Activated T-helper 1 cell treated with anti-CD3 and anti-CD28 coated beads, Interleukin-12 subunit alpha, Interleukin-12 subunit beta, Interleukin-2, Interleukin-4 antibody, amounts not matched to agents 30 ng/mL and 10 ng/mL and 1 ng/mL, durations not matched to agents 14 hours and 24 hours and 36 hours (primary cell): Measurements from ENCODE around the gene CCDC70. TPM values are rescaled to one million over a fixed set of nuclear protein-coding genes. Genes with fewer than 3 reads are reported as not detected.

Experiments used
- DNase-seq: peaks from one replicate; pipeline ENCODE4 v3.0.0; 2021; ENCODE audit warnings: low spot score
- H3K27ac Mint-ChIP-seq: one replicate; pipeline ENCODE4 v1.8.0; 2021; ENCODE audit warnings: mild to moderate bottlenecking, mixed read lengths
- H3K27me3 Mint-ChIP-seq: one replicate; pipeline ENCODE4 v1.8.0; 2022; ENCODE audit warnings: mild to moderate bottlenecking, moderate library complexity, mixed read lengths; ENCODE audit not compliant: insufficient read depth
- H3K36me3 Mint-ChIP-seq: one replicate; pipeline ENCODE4 v1.8.0; 2021; ENCODE audit warnings: low read depth, mixed read lengths
- H3K4me1 Mint-ChIP-seq: one replicate; pipeline ENCODE4 v1.8.0; 2021; ENCODE audit warnings: low read depth, mixed read lengths
- H3K4me3 Mint-ChIP-seq: one replicate; pipeline ENCODE4 v1.8.0; 2021; ENCODE audit warnings: mild to moderate bottlenecking, moderate library complexity, mixed read lengths
- H3K9me3 Mint-ChIP-seq: one replicate; pipeline ENCODE4 v1.8.0; 2021; ENCODE audit warnings: mixed read lengths
- intact Hi-C: fragments of 100-400 bp; cut with micrococcal nuclease; formaldehyde crosslinking; loops from one replicate; pipeline ENCODE4 v1.15.1; 2024
- total RNA-seq: library from RNA; stranded (reverse); gene quantifications from 2 replicates; pipeline ENCODE4 v1.2.3, GENCODE V29; 2022

The CCDC70 gene
- not detected in 2 replicates for total RNA-seq

- Mint-ChIP-seq H3K4me3 (no peak within 1 kb of the TSS), H3K4me1 (peaks cover 7% of the 10 kb centered on the region), H3K27ac (no peak within 1 kb of the TSS), H3K27me3 (peaks cover 6% of the 10 kb centered on the region), H3K9me3 (no peaks in the 10 kb centered on the region), H3K36me3 (no peaks in the 10 kb centered on the region)
- DNase-seq: no peak
- intact Hi-C loops: no loop called here
Measured at GRCh38 chr13:51861723-51862300, at the start of gene CCDC70. Gene CCDC70 (plus strand): TSS chr13:51861969. CDS start chr13:51865412, 3,443 bp downstream.

- Mint-ChIP-seq H3K4me1 (peaks cover 43% of the 10 kb centered on the region), H3K27me3 (peaks cover 3% of the 10 kb centered on the region), H3K27ac (no peak overlapping the region), H3K4me3 (no peak overlapping the region), H3K9me3 (no peaks in the 10 kb centered on the region), H3K36me3 (no peaks in the 10 kb centered on the region)
- DNase-seq: no peak
- intact Hi-C loops: loop anchor here (2.0 kb wide), 1 partner anchor 199 kb away; the partner anchor contains the start of gene ALG11
Measured at GRCh38 chr13:51814071-51814470, 47.7 kb upstream of the CCDC70 start.

GRCh38 chr13:51814825-51815650 is 46.7 kb upstream of the CCDC70 start:
- no peaks in the 10 kb centered on the region for H3K9me3 Mint-ChIP-seq
- H3K4me1 Mint-ChIP-seq: peaks cover 52% of the 10 kb centered on the region
- H3K27me3 Mint-ChIP-seq: peaks cover 3% of the 10 kb centered on the region
- no peak overlapping the region for H3K27ac Mint-ChIP-seq
- no peaks in the 10 kb centered on the region for H3K36me3 Mint-ChIP-seq
- H3K4me3 Mint-ChIP-seq: peak overlapping the region; percentile 37
- DNase-seq: peak; percentile 66
- intact Hi-C loops: loop anchor here (1.0 to 5.0 kb wide), 9 partner anchors 10 to 386 kb away; partner anchors contain the start of genes ALG11, NEK5 and TMEM272

- Mint-ChIP-seq H3K36me3 (no peaks in the 10 kb centered on the region), H3K4me1 (peaks cover 61% of the 10 kb centered on the region), H3K4me3 (no peak overlapping the region), H3K9me3 (no peaks in the 10 kb centered on the region), H3K27me3 (peaks cover 3% of the 10 kb centered on the region), H3K27ac (no peak overlapping the region)
- DNase-seq: no peak
- intact Hi-C loops: loop anchor here (1.0 to 5.0 kb wide), 9 partner anchors 9 to 385 kb away; partner anchors contain the start of genes ALG11, NEK5 and TMEM272
Measured at GRCh38 chr13:51815848-51816247, 45.9 kb upstream of the CCDC70 start.

- no peaks in the 10 kb centered on the region for H3K36me3 Mint-ChIP-seq
- no peaks in the 10 kb centered on the region for H3K9me3 Mint-ChIP-seq
- H3K4me3 Mint-ChIP-seq: no peak overlapping the region
- peak overlapping the region; percentile 42 for H3K27ac Mint-ChIP-seq
- intact Hi-C loops: loop anchor here (5.0 kb wide), 2 partner anchors 311 to 376 kb away; partner anchors contain the start of gene NEK5
- no peak for DNase-seq
- H3K4me1 Mint-ChIP-seq: peaks cover 65% of the 10 kb centered on the region
- peaks cover 3% of the 10 kb centered on the region for H3K27me3 Mint-ChIP-seq
Measured at GRCh38 chr13:51816604-51817249, 45.0 kb upstream of the CCDC70 start.

GRCh38 chr13:51817717-51818116 is 44.1 kb upstream of the CCDC70 start:
- intact Hi-C loops: loop anchor here (5.0 kb wide), 2 partner anchors 310 to 375 kb away; partner anchors contain the start of gene NEK5
- Mint-ChIP-seq H3K4me3 (no peak overlapping the region), H3K9me3 (no peaks in the 10 kb centered on the region), H3K4me1 (peaks cover 70% of the 10 kb centered on the region), H3K27ac (peak overlapping the region; percentile 46), H3K27me3 (peaks cover 3% of the 10 kb centered on the region), H3K36me3 (no peaks in the 10 kb centered on the region)
- no peak for DNase-seq

GRCh38 chr13:51818276-51818675 is 43.5 kb upstream of the CCDC70 start:
- no peak for DNase-seq
- Mint-ChIP-seq H3K36me3 (no peaks in the 10 kb centered on the region), H3K4me1 (peaks cover 74% of the 10 kb centered on the region), H3K4me3 (no peak overlapping the region), H3K27ac (peak overlapping the region; percentile 46), H3K27me3 (peaks cover 3% of the 10 kb centered on the region), H3K9me3 (no peaks in the 10 kb centered on the region)
- intact Hi-C loops: loop anchor here (5.0 kb wide), 2 partner anchors 309 to 374 kb away; partner anchors contain the start of gene NEK5

GRCh38 chr13:51818781-51819511 is 42.8 kb upstream of the CCDC70 start:
- peaks cover 81% of the 10 kb centered on the region for H3K4me1 Mint-ChIP-seq
- peak overlapping the region; percentile 86 for H3K27ac Mint-ChIP-seq
- intact Hi-C loops: loop anchor here (1.0 to 5.0 kb wide), 4 partner anchors 9 to 373 kb away; partner anchors contain the start of genes DHRS12 and NEK5
- H3K9me3 Mint-ChIP-seq: no peaks in the 10 kb centered on the region
- no peaks in the 10 kb centered on the region for H3K36me3 Mint-ChIP-seq
- peak overlapping the region; percentile 57 for H3K4me3 Mint-ChIP-seq
- DNase-seq: no peak
- peaks cover 3% of the 10 kb centered on the region for H3K27me3 Mint-ChIP-seq

- peak overlapping the region; percentile 86 for H3K27ac Mint-ChIP-seq
- H3K9me3 Mint-ChIP-seq: no peaks in the 10 kb centered on the region
- peak overlapping the region; percentile 53 for H3K4me3 Mint-ChIP-seq
- intact Hi-C loops: loop anchor here (1.0 to 5.0 kb wide), 4 partner anchors 9 to 373 kb away; partner anchors contain the start of genes DHRS12 and NEK5
- DNase-seq: no peak
- no peaks in the 10 kb centered on the region for H3K36me3 Mint-ChIP-seq
- peaks cover 85% of the 10 kb centered on the region for H3K4me1 Mint-ChIP-seq
- H3K27me3 Mint-ChIP-seq: peaks cover 3% of the 10 kb centered on the region
Measured at GRCh38 chr13:51819544-51819943, 42.2 kb upstream of the CCDC70 start.

- Mint-ChIP-seq H3K4me1 (peaks cover 85% of the 10 kb centered on the region), H3K27me3 (peaks cover 3% of the 10 kb centered on the region), H3K36me3 (no peaks in the 10 kb centered on the region), H3K27ac (peak overlapping the region; percentile 86), H3K4me3 (no peak overlapping the region), H3K9me3 (no peaks in the 10 kb centered on the region)
- intact Hi-C loops: no loop called here
- no peak for DNase-seq
Measured at GRCh38 chr13:51820016-51820597, 41.7 kb upstream of the CCDC70 start.

- H3K27me3 Mint-ChIP-seq: peaks cover 3% of the 10 kb centered on the region
- intact Hi-C loops: no loop called here
- peak overlapping the region; percentile 41 for H3K4me3 Mint-ChIP-seq
- peaks cover 93% of the 10 kb centered on the region for H3K4me1 Mint-ChIP-seq
- no peaks in the 10 kb centered on the region for H3K9me3 Mint-ChIP-seq
- H3K36me3 Mint-ChIP-seq: no peaks in the 10 kb centered on the region
- H3K27ac Mint-ChIP-seq: peak overlapping the region; percentile 28
- DNase-seq: no peak
Measured at GRCh38 chr13:51821606-51822005, 40.2 kb upstream of the CCDC70 start.
